GM19238 (cell line): Measurements from ENCODE around the gene PLEKHA6.

Experiments used
- DNase-seq: peaks from one replicate; pipeline ENCODE4 v3.0.0; 2011; ENCODE audit warnings: low spot score; ENCODE audit not compliant: insufficient read length

Gene PLEKHA6

DNA sequence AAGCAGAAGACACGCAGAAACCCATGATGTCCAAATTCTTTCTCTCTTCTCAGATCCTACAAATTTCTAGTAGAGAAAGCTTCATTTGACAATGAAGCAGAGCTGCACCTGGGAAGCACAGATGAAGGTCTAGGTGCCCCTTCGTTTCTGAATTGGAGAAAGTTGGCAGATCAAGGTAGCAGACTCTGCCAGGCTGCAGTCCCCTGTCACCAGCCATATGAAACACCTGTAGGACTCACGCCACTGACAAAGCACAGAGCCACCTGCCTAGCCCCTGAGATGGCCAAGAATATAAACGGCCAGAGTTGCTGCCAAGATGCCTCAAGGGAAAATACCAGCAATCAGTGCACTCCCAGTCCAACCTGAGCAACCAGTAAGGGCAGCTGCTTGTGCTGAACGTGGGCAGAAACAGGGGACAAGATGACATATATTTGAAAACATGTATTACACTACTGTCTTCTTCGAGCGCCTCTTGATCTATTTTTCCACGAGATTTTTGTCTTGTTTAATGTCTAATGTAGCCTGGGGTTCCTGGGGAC, 20.6 kb upstream of the PLEKHA6 start:
- no peak for DNase-seq

GRCh38 chr1:204377800-204378668, 18.3 kb upstream of the PLEKHA6 start:
- peak; percentile 31 for DNase-seq

DNA sequence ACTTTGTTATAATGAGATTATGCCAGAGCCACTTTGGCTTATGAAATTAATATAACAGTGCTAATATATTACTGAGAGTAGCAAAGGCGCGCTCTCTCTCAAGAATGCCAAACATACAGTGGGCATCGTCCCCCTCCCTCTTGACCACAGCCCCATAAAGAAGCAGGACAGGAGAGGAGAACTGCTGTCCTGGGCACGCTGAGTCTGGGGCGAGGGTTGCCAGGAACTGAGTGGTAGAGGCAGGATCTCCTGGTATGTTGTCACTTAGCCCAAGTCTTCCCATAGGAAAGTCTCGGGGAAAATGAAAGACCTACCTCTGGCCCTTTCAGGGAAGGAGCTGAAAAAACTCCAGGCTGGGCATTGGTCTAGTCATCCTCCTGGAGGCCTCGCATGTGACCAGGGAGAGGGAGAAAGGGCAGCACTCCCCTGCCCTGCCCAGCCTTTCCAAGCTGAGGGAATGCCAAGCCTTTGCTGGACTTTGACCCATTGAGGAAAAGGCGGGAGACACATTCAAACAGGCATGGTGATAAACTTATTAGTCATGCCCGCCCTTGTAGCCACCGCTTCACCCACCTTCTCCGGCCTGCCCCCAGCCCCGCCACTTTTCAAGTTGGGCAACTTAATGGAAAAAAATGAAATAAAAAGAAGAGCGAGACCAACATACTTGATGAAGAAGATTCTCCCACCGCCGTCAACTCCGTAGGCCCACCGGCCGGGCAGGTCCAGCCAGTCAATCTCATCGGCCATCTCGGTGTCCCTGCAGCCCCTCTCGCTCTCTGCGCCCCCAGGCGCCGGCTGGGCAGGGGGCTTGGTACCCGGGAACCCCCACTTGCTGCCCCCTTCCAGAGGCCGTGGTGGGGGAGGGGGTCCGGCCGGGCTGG, 17.4 kb upstream of the PLEKHA6 start:
- DNase-seq, result no peak

DNA sequence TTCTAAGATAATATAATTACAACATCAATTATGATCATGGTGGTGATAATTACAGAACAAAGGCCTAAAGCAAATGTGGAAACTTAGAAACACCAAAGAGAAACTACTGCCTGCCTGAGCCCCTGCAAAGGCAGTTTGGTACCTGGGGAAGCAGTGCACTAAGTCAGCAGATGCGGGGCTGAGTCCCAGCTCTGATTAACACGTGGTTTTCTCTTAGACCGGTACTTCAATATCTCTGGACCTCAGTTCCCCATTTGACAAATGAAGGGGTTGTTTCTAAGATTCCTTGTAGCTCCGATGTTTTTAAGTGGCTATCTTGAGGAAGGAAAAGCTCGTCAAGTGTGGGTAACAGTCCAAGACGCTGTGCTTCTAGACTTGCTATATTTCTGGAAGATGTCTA, 16.7 kb upstream of the PLEKHA6 start:
- DNase-seq, result no peak

DNA sequence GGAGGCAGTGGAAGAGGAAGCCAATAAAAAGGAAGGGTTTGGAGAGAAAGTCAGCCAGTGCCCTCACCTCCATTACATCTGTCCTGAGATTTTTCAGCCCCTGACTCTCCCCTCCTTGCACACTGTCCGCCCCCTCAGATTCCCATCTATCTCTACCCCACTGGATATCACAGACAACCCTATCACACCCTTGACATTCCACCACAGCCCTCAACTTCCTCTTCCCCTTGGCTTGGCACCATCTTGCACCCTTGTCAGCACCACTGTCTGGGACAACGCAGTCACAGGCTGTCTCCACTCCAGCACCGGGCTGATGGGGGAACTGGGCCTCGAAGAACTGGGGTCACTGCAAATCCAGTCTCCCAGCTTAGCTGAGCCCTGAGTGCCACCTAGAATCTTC, 14.2 kb upstream of the PLEKHA6 start:
- no peak for DNase-seq

DNA sequence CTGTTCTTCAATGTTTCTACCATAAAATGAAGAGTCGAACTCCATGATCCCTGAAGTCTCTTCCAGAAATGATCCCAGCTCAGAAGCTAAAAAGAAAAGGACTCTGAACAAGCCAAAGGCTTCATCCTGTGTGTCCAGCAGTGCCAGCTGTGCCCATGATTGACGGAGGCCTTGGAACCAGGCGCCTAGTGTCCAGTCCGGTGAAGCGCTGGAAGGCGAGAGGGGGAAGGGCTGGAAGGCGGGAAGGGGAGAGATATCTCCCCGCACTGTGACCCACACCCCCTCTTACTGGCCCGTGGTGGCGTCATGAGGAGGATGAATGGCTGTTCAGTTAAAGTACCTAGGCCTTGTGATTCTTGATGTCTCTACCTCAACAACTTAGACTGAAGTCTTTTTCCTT, 10.4 kb upstream of the PLEKHA6 start:
- no peak for DNase-seq

DNA sequence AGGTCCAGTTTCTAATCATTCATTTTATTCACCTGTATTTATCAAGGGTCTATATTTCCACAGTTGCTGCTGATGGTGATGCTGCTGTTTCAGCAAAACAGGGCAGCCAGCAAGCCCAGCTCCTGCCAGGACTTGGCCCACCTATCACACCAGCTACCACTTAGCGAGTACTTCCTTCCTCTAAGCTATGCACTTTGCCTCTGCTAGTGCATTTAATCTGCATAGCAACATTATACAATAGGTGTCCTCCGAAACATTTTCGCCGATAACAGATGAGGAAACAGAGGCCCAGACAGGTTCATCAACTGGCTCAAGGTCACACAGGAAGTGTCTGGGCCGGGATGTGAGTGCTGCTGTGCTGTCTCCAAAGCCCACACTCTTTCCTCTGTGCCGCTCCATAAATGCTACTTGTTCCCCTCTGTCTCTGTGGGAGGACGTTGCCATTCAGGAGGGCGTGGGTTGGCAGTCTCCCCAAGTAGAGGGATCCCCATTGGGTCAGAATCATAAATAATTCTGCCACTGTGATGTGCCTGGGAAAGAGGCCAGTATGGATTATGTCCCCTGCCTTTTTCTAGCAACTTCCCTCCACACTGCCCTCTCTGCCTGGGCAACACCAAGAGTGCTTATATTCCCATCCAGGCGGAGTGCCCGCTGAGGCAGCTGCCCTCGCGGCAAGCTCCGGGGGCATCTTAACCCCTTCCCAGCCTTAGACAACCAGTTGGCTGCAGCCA, 9.4 kb upstream of the PLEKHA6 start:
- DNase-seq, result no peak

DNA sequence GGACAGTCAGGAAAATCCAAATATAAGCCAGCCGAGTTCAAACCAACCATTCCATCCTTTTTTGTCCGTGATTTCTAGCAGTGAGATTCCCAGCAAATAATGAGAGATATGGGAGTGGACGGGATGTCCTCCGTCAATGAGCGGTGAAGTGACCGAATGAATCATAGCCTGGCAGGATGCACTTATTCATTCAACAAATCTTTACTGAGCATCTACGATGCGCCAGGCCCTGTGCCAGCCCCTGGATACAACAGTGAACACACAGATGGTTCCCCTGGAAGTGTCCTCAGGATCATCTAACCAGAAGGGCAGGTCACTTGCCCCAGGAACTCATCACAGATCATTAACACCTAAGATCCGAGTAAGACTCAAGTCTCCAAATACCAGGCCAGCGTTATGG, 8.2 kb upstream of the PLEKHA6 start:
- no peak for DNase-seq

DNA sequence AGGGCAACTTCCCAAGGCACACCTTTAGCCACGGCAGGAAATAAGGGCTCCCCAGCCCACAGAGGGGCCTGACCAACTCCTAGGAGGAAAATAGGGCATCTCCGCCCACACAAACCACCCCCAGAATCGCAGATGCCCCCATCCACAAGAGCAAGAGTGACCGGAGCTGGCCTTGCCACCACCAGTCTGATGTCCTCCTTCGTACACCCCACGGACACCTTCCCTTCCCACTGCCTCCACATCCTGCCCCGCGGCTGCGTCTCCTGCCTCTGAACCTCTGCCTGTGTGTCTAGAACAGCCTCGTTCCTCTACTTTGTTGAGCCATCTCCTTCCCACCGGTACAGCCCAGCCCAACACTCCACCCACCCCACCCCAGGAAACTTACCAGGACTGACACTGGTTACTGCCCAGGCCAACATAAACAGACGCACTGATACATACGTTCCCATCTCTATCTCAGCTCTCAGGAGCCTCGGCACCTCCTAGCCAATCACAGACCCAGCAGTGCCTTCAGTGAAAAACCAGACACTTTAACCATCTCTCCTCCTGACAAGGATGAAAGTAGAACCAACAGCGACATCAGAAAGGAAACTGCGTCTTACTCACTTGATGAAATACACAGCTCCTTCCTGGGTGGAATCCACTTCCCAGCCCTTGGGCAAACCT, 7.6 kb upstream of the PLEKHA6 start:
- no peak for DNase-seq

DNA sequence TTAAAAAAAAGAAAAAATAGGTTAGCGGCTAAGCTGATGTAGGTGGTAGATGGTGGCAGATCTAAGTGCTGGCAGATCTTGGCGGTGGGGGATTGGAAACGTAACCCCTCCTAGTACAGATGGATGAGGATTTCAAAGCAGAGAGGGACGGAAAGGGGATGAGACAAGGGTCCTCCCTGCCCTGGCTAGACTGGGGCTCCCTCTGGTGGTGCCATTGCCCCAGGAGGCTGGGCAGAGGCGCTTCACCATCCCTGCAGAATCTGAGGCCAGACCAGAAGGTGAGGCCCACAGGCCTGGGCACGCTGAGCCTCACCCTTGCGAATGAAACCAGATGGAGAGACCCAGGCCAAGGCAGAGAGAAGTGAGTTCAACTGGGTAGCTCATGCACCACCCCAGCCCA, 7.0 kb upstream of the PLEKHA6 start:
- no peak for DNase-seq

DNA sequence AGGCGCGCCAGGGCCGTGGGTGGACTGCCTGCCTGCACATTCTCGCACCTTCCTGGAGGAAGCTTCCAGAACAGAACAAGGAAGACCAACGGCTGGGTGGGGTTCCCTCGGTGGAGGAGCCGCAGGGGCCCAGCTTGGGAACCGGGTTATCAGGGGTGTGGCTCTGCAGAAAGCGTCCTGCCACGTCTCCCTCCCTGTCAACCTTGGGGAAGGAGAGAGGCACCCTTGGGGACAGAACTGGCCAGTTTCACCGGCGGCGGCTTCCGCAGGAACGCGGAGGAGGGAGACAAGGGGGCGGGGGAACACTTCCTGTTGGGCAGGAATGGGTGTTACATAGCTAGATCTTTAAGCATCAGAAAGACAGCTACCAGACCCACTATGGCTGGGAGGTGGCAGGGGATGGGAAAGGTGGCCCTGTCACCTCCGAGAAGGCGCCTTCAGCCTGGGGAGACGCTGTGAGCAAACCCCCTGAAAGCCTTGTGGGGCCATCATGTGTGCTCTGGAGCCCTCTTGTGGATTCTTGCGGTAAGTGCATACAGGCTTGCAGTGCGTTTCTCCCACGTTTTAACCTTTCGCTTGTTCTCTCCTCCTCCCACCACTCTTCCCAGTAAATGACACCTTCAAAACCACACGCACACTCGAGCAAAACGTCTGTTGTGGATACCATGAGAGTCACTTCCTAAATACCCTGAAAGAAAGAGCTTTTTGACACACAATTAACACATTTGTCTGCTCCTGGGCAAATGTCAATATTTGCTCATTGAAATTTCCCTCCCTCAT, 3.8 kb upstream of the PLEKHA6 start:
- DNase-seq, result peak; percentile 67

DNA sequence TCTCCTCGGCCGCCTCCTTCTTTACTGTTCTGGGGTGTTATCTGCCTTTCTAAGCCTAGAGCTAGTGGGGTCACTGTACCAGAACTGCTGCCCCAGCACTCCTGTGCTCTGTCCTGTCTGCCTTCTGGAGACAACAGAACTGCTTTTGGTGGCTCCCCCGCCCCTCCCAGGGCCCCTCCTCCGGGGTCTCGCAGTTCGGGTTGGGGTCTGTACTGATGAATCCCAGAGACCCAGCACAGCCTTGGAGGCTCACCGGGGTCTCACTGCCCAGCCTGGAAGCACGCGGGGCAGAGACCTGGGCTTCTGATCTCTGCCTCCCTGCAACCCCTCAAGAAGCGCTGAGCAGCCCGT, 3.2 kb upstream of the PLEKHA6 start:
- no peak for DNase-seq

- DNase-seq, result no peak
Observed at GRCh38 chr1:204361781-204362180, 2.1 kb upstream of the PLEKHA6 start.

DNA sequence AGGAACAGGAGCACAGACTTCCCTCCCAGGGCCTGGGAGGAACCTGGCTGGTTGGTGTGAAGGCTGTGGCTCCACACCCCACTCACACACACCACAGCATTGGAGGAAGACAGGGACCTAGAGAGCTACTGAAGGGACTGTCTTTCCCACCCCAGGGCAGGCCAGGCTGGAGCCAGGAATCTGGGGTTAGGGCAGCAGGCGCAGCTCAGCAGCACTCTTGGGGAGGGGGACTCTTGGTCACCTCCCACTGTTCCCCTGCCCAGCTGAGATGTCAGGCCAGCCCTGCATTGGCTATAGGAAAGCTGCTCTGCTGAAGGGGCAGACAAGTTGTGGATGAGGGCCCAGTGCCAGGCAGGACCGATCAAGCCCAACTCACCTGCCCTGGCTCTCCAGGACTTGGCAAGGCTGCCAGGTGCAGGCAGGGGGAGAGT, 1.6 kb upstream of the PLEKHA6 start:
- no peak for DNase-seq

DNA sequence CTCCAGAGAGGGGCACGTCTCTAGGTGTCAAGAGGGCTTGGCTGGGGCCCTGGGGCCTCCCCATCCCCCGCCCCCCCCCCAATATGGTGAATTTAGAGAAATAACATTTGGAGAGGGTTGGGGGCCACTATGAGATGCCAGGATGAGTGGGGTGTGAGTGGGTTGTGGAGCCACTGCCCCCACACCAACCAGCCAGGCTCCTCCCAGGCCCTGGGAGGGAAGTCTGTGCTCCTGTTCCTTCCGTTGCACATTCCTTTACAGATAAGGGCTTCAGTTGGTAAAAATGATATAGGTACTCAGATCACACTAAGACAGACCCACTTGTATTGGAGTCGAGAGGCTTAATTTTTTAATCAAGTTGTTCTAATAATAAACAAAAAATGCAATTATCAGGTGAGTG, 585 bp upstream of the PLEKHA6 start:
- no peak for DNase-seq

DNA sequence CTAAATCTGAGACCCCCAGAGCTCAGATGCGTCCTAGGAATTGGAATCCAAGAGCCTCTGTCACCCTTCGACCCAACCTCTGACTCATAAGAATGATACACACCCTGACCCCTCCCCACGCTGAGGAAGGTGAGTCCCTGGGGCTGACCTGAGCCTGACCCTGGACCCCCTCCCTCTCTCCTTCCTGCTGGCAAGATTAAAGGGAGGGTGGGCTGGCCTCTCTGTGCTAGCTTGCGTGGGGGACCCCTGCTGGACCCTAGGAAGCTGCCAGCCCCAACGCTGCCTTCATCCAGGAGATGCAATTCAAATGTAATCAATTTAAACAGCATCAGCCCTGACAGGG, 627 bp downstream of the PLEKHA6 start:
- DNase-seq, result no peak

DNA sequence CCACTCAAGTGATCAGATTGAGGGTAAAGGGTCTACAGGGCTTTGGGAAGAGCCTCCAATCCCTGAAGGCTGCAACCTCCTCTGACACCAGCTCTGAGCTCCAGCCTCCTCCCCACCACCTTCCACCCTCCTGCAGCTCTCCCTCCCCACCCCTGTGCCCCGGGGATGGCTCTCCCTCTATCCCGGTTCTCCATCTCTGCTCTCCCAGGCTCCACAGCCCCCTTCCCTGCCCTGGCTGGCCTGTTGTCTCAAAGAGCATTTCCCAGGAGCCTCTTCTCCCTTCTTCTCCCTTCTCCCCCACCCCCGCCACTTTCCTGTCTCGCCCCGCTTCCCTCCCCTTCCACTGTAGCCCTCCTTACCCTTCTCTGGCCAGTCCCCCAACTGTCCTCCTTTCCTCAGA, 1.1 kb downstream of the PLEKHA6 start:
- DNase-seq, result no peak

- no peak for DNase-seq
Observed at GRCh38 chr1:204357551-204358490, 1.9 kb downstream of the PLEKHA6 start.

GRCh38 chr1:204356997-204357396, 2.7 kb downstream of the PLEKHA6 start:
- DNase-seq, result no peak
